HG02981 (cell line): ENCODE measurements around the gene SLC41A3.
"Not testable (repeated sequence)": the region's sequence is repeated elsewhere in the genome, so short reads cannot be mapped to it uniquely, and the experiment has no call there.

Experiments used
- ATAC-seq: cut with Tn5 transposase; IDR thresholded peaks from one replicate; pipeline ENCODE4 v1.9.1; 2021; ENCODE audit warnings: mild to moderate bottlenecking, moderate library complexity; ENCODE audit not compliant: unreplicated experiment

Gene SLC41A3

GRCh38 chr3:126008219-126008618 lies 75.7 kb downstream of the SLC41A3 start:
- no peak for ATAC-seq

- no peak for ATAC-seq
Observed at GRCh38 chr3:126005951-126006350, 78.0 kb downstream of the SLC41A3 start.

GRCh38 chr3:126004692-126005091 lies 79.2 kb downstream of the SLC41A3 start:
- ATAC-seq = no peak

GRCh38 chr3:126004217-126004616 lies 79.7 kb downstream of the SLC41A3 start:
- ATAC-seq = no peak

- ATAC-seq = no peak
Observed at GRCh38 chr3:126003447-126004190, 80.3 kb downstream of the SLC41A3 start.

- no peak for ATAC-seq
Observed at GRCh38 chr3:126002189-126002588, 81.7 kb downstream of the SLC41A3 start.

- ATAC-seq = not testable (repeated sequence)
Observed at GRCh38 chr3:125996751-125997150, 87.2 kb downstream of the SLC41A3 start.

GRCh38 chr3:125990253-125990970 lies 93.5 kb downstream of the SLC41A3 start:
- ATAC-seq = peak; percentile 91

GRCh38 chr3:125984951-125985350 lies 99.0 kb downstream of the SLC41A3 start:
- not testable (repeated sequence) for ATAC-seq

- ATAC-seq = not testable (repeated sequence)
Observed at GRCh38 chr3:125977104-125977503, 106.8 kb downstream of the SLC41A3 start.

- not testable (repeated sequence) for ATAC-seq
Observed at GRCh38 chr3:125976003-125976390, 107.9 kb downstream of the SLC41A3 start.

- ATAC-seq = not testable (repeated sequence)
Observed at GRCh38 chr3:125975245-125976002, 108.5 kb downstream of the SLC41A3 start.

GRCh38 chr3:125971997-125972944 lies 111.7 kb downstream of the SLC41A3 start:
- peak; percentile 53 for ATAC-seq

- not testable (repeated sequence) for ATAC-seq
Observed at GRCh38 chr3:125968701-125969592, 115.0 kb downstream of the SLC41A3 start, which contains the start of gene ROPN1B. TSS of gene ROPN1B (plus strand) at chr3:125969178. CDS start at chr3:125972055, 2,877 bp downstream.

GRCh38 chr3:125968121-125968520 lies 115.8 kb downstream of the SLC41A3 start:
- not testable (repeated sequence) for ATAC-seq

GRCh38 chr3:125967156-125967555 lies 116.8 kb downstream of the SLC41A3 start:
- no peak for ATAC-seq

- ATAC-seq = no peak
Observed at GRCh38 chr3:125965505-125965904, 118.4 kb downstream of the SLC41A3 start.

GRCh38 chr3:125963834-125964233 lies 120.1 kb downstream of the SLC41A3 start:
- not testable (repeated sequence) for ATAC-seq

GRCh38 chr3:125961289-125961589 lies 122.7 kb downstream of the SLC41A3 start:
- no peak for ATAC-seq
